ENCODE measurements around the gene ANKZF1.

The ANKZF1 gene

DNA sequence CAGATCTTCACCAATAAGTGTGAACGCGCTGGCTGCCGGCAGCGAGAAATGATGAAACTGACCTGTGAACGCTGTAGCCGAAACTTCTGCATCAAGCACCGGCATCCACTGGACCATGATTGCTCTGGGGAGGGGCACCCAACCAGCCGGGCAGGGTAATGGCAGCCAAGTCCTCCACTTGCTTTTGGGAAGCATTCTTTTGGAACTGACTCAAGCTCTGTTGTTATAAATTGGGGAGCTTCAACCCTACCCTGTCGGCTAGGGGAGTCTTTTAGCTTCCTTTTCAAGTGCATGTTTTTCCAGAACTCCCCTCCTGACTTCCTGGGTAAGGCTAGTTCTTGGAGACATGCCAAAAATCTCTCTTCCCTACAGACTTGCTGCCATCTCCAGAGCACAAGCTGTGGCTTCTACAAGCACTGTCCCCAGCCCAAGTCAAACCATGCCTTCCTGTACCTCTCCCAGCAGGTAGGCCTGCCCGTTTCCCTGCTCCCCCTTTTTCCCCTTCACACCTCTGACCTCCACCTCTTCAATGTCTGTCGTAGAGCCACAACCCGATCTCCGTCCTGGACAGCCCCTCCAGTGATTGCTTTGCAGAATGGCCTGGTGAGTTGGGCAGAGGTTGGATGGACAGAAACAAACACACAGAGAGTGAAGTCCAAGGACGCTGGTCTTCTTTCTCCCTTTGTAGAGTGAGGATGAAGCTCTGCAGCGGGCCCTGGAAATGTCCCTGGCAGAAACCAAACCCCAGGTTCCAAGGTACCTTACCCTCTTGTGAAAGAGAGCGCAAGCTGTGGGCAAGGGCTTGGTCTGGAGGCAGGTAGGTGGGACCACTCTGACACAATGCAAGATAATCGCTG is 21.5 kb upstream of the ANKZF1 start:
- DNase-seq (ENCODE audit: low spot score) = no peak

DNA sequence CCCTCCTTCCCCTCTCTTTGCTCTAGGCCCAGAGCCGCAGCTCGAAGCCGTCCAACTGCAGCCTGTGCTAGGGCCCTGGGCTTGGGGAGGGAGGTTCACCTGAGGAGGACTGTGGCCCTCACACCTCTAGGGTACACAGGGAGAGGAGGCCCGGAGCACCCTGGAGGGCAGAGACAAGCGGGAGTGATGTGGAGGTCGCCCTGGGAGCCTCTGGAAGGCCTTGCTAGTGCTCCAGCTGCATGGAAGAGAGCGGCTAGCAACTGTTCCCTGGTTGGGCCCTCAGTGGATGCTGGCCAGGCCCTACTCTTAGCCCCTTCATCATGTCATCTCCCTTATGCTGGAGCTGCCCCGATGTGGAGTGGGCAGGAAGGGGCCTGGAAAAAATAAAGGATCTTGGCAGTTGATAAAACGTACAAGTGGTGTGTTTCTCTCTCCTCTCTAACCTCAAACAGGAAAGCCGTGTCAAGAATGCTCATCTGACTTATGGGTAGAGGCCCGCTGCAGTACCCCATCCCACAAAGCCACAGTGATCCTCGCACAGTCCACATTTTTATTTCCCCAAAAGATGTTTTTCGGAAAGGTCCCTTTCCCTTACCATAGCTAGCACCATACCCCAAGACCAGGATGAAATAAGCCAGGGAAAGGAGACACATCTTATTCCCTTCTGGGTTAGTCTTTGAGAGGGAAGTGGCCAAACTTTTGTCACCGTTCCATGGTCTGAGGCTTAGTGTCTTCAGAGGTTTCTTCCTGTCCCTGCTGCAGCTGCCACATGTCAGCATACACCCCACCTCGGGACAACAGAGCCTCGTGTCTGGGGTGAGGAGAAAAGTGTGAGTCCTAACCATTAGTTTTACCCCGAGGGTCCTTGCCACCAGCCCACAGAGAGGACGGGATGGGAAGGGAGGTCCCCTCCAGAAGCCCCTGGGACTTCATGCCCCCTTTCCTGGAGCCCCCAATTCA is 20.1 kb upstream of the ANKZF1 start:
- DNase-seq (ENCODE audit: low spot score) = no peak

DNA sequence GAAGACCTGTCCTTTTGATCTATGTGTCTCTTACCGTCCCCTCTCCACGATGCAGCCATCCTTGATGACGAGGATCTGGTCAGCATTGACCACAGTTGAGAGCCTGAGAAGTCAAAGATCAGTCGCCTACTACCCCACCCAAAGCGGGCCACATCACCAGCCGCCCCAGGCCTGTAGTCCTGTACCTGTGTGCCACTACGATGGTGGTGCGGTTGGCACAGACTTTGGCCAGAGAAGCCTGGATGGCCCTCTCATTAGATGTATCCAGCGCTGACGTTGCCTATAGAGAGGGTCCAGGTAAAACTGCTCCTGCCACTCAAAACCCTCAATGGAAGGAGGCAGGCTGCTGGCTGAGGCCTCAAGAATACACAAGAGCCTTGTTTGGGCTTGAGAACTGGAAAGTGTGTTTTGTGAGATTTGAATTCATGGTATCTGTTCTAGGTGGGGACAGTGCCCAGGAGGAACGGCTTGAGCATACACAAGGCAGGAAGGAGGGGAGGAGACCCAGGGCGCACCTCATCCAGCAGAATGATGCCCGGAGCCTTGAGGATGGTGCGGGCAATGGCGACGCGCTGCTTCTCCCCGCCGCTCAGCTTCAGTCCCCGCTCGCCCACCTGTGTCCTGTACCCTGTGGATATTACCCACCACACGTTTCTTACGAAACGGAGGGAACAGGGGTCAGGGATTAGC is 19.3 kb upstream of the ANKZF1 start:
- DNase-seq (ENCODE audit: low spot score) = no peak

DNA sequence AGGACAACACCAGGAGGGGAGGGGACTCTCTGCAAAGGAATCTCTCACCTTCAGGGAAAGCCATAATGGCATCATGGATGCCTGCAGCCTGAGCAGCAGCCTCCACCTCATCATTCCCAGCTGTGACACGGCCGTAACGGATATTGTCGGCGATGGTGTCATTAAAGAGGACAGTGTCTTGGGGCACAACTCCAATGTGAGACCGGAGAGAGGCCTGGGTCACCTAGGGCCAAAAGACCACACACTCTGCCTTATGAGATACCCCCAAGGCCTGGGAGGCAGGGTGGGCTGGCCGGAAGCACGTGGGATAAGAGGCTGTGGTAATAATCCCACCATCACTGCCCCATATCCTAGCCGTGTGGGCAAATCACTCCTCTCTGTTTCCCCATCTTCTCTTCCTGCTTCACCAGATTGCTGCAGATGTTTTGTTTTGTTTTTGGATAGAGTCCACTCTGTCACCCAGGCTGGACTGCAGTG is 18.7 kb upstream of the ANKZF1 start:
- DNase-seq (ENCODE audit: low spot score) = no peak

DNA sequence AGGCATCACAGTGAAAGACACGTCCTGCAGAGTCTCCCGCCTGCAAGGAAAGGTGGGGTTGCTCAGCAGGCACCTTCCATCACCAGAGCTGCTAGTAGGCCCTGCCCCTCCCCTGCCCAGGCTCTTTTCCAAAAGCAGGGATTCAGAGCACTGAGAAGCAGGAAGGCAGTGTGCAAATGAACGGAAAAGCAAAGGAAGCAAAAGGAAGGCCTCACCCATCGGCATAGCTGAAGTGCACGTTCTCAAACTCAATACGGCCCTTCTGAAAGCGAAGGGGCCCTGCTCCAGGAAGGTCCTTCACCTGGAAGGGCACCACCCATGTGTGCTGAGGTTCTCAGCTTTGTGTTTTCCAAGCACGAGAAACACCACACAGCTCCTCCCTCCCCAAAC is 16.6 kb upstream of the ANKZF1 start:
- DNase-seq (ENCODE audit: low spot score) = no peak

DNA sequence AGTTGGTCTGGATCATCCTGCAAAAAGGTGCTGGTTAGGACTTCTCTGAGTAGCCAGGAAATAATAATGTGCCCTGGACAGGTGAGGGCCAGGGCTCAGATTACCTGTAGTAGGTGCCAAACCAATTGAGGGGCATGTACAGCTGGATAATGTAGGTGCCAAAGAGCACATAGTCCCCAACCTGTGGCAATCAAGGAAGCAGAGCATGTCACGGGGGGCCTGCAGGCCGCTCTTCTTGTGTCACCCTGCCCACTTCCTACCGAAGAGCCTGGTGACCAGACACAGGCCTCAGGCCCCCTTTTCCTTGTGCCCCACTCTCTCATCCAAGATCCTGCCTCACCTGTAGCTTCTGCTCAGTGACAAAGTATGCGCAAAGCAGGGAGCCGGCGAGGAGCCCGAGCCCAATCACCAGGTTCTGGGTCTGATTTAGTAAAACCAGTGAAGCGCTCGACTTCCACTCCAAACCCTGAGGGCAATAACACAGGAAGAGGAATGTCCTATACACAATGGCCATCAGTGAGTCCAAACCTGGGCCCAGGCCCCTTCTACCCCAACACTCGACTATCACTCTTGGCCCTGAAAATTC is 16.0 kb upstream of the ANKZF1 start:
- no peak for DNase-seq (ENCODE audit: low spot score)

DNA sequence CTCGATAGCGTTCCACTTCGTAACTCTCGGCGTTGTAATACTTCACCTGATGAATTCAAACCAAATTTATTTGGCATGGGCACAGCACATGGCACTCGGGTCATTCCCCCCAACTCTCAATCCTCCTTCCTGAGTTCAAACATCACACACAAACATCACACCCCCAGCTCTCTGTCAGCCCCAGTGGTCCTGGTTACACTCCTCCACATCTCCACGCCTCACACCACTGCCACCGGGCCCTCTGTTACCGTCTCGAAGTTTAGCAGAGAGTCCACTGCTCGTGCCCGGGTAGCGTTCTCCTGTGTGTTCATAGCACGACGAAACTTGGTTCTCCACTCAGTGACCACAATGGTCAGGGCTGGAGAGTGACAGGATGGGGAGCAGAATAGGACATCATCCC is 15.5 kb upstream of the ANKZF1 start:
- DNase-seq (ENCODE audit: low spot score) = no peak

DNA sequence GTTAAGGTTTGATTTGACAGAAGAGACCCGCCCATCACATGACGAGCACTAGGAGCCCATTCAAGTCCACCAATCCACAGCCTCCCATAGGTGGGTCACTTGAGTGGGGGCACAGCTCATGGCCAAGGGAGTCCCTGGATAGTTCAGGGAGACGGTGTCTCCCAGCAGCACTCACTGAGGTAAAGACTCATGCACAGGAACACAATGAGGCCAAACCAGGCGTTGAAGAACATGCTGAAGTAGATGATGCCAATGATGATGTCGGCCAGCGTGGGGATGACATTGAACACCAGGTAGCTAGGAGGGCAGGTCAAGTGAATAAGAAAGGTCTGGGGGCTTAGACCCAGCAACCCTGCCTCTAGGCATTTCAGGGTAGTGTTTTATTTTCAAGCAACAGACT is 14.8 kb upstream of the ANKZF1 start:
- DNase-seq (ENCODE audit: low spot score) = no peak

DNA sequence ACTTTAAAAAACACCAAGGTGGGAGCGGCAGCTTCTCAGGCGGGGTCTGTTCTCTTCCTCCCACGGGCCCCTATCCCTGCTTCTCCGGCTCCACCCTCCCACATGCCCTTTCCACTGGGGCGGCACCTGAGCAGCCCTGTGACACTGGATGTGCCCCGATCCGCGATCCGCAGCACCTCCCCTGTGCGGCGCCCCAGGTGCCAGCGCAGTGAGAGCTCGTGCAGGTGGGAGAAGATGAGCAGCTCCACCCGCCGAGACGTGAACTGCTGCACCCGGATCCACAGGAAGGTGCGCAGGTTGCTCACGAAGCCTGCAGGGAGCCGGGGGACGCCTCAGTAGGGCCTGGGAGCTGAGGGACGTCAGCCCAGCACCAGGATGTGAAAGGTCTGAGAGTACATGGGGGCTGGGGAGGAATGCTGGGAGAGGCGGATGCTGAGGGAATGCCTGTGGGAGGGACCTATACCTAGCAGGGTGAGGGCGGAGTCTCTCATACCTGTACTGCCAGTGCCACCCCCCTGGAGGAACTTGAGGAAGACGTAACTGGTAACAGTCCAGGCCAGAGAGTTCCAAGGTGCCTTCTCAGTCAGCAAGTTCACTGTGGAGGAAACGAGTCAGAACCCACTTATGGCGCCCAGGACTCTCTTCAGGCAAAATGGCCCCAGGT is 13.6 kb upstream of the ANKZF1 start:
- no peak for DNase-seq (ENCODE audit: low spot score)

DNA sequence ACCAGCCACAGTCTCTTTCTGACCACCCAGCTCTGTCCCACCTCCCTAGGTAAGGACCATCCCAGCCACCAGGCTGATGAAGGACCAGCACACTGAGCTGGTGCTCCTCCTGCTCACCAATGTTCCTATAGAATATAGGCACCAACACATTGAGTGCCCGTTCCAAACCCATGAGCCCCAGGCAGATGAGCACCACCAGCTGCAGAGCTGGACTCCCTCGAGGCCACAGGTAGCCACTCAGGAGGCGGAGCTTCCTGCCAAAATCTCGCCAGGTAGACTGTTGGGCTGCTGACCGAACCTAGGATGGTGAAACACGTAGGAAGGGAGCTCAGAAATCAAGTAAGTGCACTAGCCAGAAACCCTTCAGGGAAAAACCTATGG is 13.1 kb upstream of the ANKZF1 start:
- DNase-seq (ENCODE audit: low spot score) = no peak

DNA sequence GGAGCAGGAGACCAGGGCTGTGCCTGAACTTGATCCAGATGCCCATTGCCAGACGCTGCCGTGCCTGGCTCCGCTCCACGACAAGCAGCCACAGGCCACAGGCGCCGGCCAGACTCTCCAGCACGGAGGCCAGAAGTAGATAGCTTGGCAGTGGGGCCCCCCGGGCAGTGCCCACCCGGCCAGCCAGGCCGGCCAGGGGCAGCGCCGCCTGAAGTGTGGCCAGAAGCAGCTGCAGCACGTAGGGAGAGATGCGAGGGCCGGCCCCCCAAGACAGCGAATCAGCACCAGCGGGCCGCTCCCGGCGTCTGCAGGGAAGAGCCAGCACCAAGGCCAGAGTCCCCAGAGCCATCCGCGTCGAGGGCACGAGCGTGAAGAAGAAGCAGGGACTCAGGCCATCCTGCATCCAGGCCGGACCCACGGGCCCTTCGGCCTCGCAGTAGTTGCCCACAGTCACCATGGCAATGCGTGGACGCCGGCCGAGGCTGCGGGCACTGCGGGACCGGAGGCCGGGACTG is 11.3 kb upstream of the ANKZF1 start:
- peak; percentile 55 for DNase-seq (ENCODE audit: low spot score)

DNA sequence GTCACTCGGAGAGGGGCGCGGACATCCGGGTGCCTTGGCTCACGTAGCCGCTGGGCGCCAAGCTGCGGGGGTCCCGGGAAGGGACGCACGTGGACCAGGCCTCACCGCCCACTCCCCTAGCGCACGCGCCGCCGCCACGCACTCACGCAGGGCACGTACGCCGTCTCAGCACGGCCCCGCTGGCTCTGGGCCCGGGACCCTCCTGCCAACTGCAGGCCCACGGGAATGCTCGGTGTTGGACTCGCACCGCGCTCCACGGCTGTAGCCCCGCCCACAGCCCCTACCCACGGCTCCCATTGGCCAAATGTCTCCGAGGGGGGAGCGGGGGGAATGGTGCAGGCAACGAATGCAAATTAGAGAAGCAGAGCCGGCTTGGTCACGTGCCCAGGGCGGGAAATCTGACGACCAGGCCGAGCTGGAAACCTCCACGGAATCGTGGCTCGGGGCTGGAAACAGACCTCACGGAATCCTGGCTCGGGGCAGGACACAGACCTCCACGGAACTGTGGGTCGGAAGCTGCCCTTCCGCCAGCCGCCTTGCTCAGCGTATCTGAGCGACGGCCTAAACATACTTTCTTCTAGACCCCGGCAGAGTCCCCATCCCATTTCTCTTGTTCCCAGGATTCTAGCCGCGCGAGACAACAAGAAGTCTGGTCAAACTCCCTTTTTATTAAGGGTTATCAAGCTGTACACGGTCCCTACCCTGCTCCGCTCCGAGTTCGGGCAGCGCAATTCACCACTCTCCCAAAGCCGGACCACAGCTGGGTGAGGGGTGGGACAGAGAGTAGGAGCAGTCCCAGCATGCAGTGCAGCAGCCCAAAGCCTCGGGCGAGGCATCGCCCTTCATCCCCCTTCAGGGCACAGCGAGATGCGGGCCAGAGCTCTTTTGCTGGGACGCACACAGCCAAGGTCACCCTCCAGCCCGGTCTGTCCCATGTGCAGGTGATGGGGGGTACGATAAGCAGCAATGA is 10.6 kb upstream of the ANKZF1 start, which contains the start of gene ABCB6:
TSS of gene ABCB6 (minus strand) at position 227 of the 970 bp plus-strand sequence. CDS start 285 bp downstream, outside the sequence.
- DNase-seq (ENCODE audit: low spot score) = peak; percentile 96

DNA sequence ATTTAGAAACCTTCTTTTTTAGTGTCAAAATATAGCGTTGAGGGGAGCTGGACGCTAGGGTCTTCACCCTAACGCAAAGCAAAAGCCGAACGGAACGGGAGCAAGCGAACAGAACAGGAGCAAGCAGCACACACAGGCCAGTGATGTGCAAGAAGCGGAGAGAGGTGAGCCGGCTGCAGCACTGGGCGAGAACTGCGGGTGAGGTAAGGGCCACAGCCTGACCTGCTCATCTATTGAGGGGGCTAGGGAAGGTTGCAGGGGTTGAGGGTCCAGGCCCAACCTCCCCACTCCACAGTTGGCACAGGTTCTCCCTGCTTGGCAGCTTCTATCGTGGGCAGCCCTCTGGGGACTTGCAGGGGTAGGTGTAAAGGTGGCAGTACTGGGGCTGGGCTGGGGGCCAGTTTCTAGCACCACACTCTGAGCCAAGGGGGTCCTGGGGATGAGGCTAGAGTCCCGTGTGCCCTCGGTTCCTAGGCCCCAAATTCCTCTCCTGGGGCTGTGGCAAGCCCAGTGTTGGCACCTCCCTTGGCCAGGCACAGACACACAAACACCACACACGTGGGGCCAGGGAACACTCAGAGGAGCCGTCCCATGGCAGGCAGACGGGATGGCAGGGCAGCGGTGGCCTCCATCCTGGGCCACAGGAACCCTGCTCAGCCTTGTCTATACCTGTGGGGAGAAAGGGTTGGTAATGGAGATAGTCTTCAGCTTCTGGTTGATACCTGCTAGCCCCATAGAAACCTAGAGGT is 9.6 kb upstream of the ANKZF1 start:
- DNase-seq (ENCODE audit: low spot score) = no peak

DNA sequence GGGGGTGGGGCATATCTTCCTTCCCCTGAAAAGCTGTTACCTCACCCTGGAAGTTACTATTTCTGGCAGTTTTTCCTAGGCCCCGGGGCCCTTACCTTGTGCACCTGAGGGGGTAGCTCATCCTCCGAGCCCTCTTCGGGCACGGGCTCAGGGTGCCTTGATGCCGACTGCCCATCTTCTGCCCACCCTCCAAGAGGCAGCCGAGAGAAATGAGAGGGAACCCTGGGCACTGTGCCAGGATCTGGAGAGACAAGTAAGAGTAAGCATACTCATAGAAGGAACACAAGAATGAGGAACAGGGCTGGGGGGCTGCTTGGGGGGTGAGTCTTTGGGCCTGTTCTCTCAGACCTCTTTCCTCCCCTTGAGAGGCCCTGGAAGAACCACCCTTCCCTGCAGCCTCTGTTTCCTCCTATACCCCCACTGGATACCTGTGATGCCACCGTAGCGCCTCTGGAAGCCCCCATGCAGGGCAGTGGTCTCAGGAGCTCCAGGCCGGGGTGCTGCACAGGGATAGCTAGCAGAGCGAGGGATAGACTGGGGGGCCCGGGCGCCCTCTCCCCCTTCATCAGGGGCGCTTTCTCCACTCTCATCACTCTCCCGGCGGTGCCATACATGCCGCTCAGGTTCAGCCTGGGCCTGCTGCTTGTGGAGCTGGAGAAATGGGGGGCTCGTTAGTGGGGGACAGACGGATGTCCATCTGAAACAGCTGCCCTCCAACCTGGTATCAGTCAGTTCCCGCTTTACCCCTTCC is 8.8 kb upstream of the ANKZF1 start:
- no peak for DNase-seq (ENCODE audit: low spot score)

DNA sequence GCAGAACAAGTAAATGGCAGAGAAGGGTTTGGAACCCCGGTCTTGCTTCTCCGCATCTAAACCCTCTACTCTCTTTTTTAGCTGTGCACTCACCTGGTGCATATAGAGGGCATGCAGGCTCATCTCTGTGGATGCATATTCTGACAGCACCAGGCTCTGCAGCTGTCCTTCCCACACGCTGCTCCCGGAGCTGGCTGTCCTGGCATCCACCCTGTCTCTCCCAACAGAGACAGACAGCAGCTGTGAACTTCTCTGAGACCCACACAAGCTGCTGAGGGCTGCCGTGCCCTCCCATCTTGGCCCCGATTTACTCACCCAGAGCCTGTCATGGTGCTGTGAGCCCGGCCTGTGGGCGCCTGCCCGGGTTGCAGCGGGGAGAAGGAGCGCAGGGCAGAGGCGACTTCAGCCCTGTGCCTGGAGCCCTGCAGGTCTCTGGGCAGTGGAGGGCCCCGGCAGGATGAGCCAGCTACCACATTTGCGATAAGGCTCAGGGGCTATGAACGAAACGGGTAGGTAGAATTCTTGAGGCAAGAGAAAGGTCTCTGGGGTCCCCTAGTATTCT is 7.6 kb upstream of the ANKZF1 start:
- DNase-seq (ENCODE audit: low spot score) = no peak

DNA sequence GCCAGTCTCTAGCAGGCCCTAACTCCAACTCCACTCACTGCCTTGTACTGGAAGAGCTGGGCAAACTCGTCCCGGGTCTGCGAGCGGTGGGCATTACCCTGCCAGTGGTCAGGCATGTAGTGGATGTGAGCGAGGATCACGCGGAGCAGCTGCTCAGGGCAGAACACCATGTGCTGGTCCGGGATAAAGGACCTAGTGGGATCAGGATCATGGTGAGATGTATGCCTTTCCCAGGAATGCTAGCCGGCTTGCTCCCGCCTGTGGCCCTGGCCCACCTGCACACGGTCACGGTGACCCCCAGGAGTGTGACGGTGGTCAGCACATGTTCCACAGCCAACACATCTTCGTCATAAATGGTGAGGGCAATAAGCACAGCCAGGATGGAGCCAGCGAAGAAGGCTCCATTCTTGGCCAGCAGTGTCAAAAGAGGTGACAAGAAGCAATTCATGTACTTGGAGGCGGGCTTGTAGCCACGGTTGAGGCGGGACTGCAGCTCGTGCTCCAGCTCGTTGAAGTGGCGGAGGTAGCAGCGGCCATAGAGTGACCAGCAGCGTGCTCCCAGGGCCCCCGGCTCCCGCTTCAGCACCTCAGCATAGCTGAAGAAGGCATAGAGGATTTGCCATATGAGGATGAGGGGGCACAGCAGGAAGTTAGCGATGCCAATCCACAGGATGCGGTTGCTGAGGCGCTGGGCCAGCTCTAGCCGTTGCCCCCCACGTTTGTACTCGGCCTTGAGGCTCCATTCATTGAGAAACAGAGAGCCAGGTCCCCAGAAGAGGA is 5.6 kb upstream of the ANKZF1 start:
- DNase-seq (ENCODE audit: low spot score) = no peak

DNA sequence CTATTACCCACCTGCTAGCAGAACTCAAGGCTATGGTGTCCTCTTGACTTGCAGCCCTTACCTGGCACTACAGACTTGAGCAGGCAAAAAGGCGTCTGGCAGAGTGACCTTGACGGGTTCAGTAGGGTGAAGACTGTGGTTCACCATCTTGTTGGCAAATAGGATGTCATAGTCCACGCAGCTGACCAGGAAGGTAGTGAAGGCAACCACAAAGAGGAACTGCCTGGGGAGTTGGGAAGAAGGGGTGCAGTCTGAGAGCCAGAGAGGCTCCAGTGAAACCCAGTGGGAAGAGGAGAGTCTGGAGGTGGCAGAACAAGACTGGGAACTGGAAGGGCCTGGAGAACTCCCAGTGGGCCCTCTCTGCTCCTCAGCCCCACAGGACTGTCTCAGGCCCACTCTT is 4.3 kb upstream of the ANKZF1 start:
- no peak for DNase-seq (ENCODE audit: low spot score)
